DMS153 (cell line): ENCODE results near the gene TEDC2.

Experiments
- DNase-seq: peaks from one replicate; lab custom pipeline; 2025; lab: John Stamatoyannopoulos, UW

Gene TEDC2

DNA sequence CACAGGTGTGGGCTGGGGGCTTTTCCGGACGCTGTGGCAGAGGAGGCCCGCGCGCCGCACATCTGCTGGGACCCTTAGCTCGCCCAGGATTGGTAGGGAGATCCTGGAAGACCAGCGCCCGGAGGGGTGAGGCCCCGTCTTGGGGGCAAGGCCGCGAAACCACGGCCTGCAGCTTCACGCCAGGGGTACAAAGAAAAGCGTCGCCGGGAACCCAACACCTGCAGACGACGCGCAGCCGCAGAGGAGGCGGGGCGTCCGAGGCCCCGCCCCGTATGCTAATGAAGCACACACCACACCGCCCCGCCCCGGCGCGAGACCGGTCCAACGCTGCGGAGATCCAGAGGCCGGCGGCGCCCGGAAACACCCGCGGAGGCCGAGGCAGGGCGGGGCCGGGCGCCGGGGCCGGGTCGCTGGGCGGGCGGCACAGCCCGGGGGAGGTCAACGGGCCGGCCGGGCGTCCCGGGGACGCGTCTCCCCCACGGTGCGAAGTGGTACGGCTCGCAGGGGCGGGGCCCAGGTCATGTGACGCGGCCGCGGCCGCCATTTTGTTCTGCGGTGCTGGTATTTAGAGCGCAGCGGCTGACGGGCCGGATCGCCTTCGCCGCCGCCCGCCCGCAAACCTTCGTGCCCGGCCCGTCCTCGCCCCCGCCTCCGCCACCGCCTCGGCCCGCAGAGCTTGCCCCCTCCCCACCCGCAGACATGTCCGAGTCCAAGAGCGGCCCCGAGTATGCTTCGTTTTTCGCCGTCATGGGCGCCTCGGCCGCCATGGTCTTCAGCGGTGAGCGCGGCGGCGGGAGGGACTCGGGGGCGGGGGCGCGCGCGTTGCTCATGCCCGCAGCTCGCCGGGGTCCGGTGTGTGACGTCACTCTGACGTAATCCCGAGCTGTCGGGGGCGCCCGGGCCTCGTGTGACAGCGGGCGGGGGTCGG is 53.8 kb downstream of the TEDC2 start, which contains the start of gene ATP6V0C:
ATP6V0C (plus strand) TSS at position 548 of the 928 bp plus-strand sequence; CDS start at position 700, 152 bp downstream.
- peak; percentile 74 for DNase-seq
